Activated CD4-positive, alpha-beta T cell treated with anti-CD3 and anti-CD28 coated beads, Interleukin-2, Interleukin-6, amounts not matched to agents 100 ng/mL and 50 ng/mL, durations not matched to agents 16 hours and 8 hours (primary cell): ENCODE data around the gene RNPEPL1.
A peak's percentile ranks its signal among the peaks of the same experiment; 100 is the strongest.

Experiments used
- DNase-seq: peaks from one replicate; pipeline ENCODE4 v3.0.0-alpha.2; 2020

RNPEPL1 gene

GRCh38 chr2:240566203-240567136 lies 1.8 kb upstream of the RNPEPL1 start:
- peak; percentile 97 for DNase-seq

- DNase-seq, result peak; percentile 52
These were observed 980 bp upstream of the RNPEPL1 start for GRCh38 chr2:240567137-240567871.

- peak; percentile 55 for DNase-seq
These were observed 616 bp downstream of the RNPEPL1 start for GRCh38 chr2:240568678-240569522.

- DNase-seq, result no peak
These were observed 1.3 kb downstream of the RNPEPL1 start for GRCh38 chr2:240569523-240569997.

GRCh38 chr2:240569998-240570530 lies 1.8 kb downstream of the RNPEPL1 start:
- no peak for DNase-seq

GRCh38 chr2:240570531-240571313 lies 2.4 kb downstream of the RNPEPL1 start:
- no peak for DNase-seq

GRCh38 chr2:240571314-240571973 lies 3.2 kb downstream of the RNPEPL1 start:
- DNase-seq, result no peak

- no peak for DNase-seq
These were observed 4.1 kb downstream of the RNPEPL1 start for GRCh38 chr2:240572141-240573031.

- no peak for DNase-seq
These were observed 4.8 kb downstream of the RNPEPL1 start for GRCh38 chr2:240573071-240573515.

GRCh38 chr2:240573516-240574385 lies 5.5 kb downstream of the RNPEPL1 start:
- no peak for DNase-seq

GRCh38 chr2:240574386-240575100 lies 6.3 kb downstream of the RNPEPL1 start:
- DNase-seq, result no peak

GRCh38 chr2:240575101-240575965 lies 7.0 kb downstream of the RNPEPL1 start:
- DNase-seq, result no peak

- no peak for DNase-seq
These were observed 7.8 kb downstream of the RNPEPL1 start for GRCh38 chr2:240576036-240576435.

- no peak for DNase-seq
These were observed 8.3 kb downstream of the RNPEPL1 start for GRCh38 chr2:240576436-240577205.

GRCh38 chr2:240577281-240578109 lies 9.2 kb downstream of the RNPEPL1 start:
- DNase-seq, result no peak

GRCh38 chr2:240578110-240578450 lies 9.8 kb downstream of the RNPEPL1 start:
- DNase-seq, result no peak
